HEK293T (cell line): ENCODE measurements around the gene RBKS.

ENCODE experiments used
- CTCF ChIA-PET: fragments of 350-600 bp; formaldehyde crosslinking; extraction: SDS; loops from one replicate; lab custom pipeline; 2021; ENCODE audit warnings: antibody characterized with exemption, inconsistent platforms; lab: Yijun Ruan, JAX
- POLR2A ChIA-PET: fragments of 350-600 bp; formaldehyde crosslinking; extraction: SDS; loops from one replicate; lab custom pipeline; 2020; ENCODE audit warnings: antibody characterized with exemption, inconsistent platforms; lab: Yijun Ruan, JAX
- DNase-seq: peaks from one replicate; pipeline ENCODE4 v3.0.0; 2012; ENCODE audit warnings: mixed read lengths; ENCODE audit errors: extremely low spot score
- ARNT ChIP-seq: fragments of 450-650 bp; IDR thresholded peaks from 2 replicates; pipeline ENCODE4 v1.6.1; 2017; ENCODE audit warnings: mild to moderate bottlenecking
- BHLHE40 ChIP-seq: fragments of 450-650 bp; IDR thresholded peaks from 2 replicates; pipeline ENCODE4 v1.6.1; 2016; ENCODE audit warnings: mild to moderate bottlenecking, moderate library complexity, borderline replicate concordance
- CTBP1 ChIP-seq: fragments of 450-650 bp; IDR thresholded peaks from 2 replicates; pipeline ENCODE4 v1.6.1; 2016; ENCODE audit warnings: borderline replicate concordance
- ELF4 ChIP-seq: fragments of 450-650 bp; IDR thresholded peaks from 2 replicates; pipeline ENCODE4 v1.6.1; 2017; ENCODE audit warnings: antibody characterized with exemption
- FOXA1 ChIP-seq: fragments of 450-650 bp; IDR thresholded peaks from 2 replicates; pipeline ENCODE4 v1.6.1; 2016; ENCODE audit warnings: mild to moderate bottlenecking
- FOXK2 ChIP-seq: fragments of 450-650 bp; IDR thresholded peaks from 2 replicates; pipeline ENCODE4 v1.6.1; 2016; ENCODE audit warnings: mild to moderate bottlenecking
- FOXM1 ChIP-seq: fragments of 450-650 bp; IDR thresholded peaks from 2 replicates; pipeline ENCODE4 v1.6.1; 2017; ENCODE audit warnings: mild to moderate bottlenecking, borderline replicate concordance
- HDGF ChIP-seq: fragments of 450-650 bp; IDR thresholded peaks from 2 replicates; pipeline ENCODE4 v1.6.1; 2017; ENCODE audit warnings: antibody characterized with exemption, borderline replicate concordance
- L3MBTL2 ChIP-seq: fragments of 450-650 bp; conservative IDR thresholded peaks from 2 replicates; pipeline ENCODE4 v1.6.1; 2016; ENCODE audit warnings: mild to moderate bottlenecking
- LEF1 ChIP-seq: fragments of 450-650 bp; IDR thresholded peaks from 2 replicates; pipeline ENCODE4 v1.6.1; 2017; ENCODE audit warnings: mild to moderate bottlenecking, borderline replicate concordance
- NFRKB ChIP-seq: fragments of 450-650 bp; IDR thresholded peaks from 2 replicates; pipeline ENCODE4 v1.6.1; 2016; ENCODE audit warnings: mild to moderate bottlenecking, moderate library complexity
- SP1 ChIP-seq: fragments of 450-650 bp; IDR thresholded peaks from 2 replicates; pipeline ENCODE4 v1.6.1; 2017
- SUZ12 ChIP-seq: fragments of 450-650 bp; IDR thresholded peaks from 2 replicates; pipeline ENCODE4 v1.6.1; 2016; ENCODE audit warnings: mild to moderate bottlenecking
- TARDBP ChIP-seq: fragments of 450-650 bp; IDR thresholded peaks from 2 replicates; pipeline ENCODE4 v1.6.1; 2016
- ZNF384 ChIP-seq: fragments of 450-650 bp; IDR thresholded peaks from 2 replicates; pipeline ENCODE4 v1.6.1; 2016
- TF ChIP-seq, protein P1 (sequence below): fragments of 450-650 bp; IDR thresholded peaks from 2 replicates; pipeline ENCODE4 v1.6.1; 2016

The RBKS gene

DNA sequence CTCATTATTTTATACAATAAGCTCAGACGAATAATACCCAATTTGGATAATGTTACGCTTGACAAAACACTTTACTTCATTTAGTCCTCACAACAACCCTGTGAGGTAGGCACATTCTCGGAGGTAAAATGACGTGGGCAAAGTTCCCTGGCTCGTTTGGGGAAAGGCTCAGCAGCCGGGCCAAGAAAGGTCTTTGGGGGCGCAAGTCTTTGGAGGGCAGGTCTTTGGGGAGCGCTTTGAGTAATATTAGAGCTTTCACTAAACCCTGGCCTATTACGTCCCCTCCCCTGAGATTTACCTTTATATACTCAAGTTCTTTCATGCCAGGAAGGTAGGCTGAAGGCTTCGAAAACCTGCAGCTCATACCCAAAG is 427 bp downstream of the RBKS start:
- CTCF ChIA-PET, result interaction anchor here (0.7 kb wide), 1 partner anchor 26 kb away, joined by 3 read pairs; no protein-coding TSS in a partner anchor
- POLR2A ChIA-PET, result interaction anchor here (0.7 to 1.5 kb wide), 3 partner anchors 10 to 91 kb away, joined by 3 to 5 read pairs (median 3); no protein-coding TSS in a partner anchor
- no peak for DNase-seq
- TF ChIP-seq HDGF (no peak), ELF4 (no peak), FOXM1 (no peak), ZNF384 (no peak), L3MBTL2 (no peak), SUZ12 (no peak), NFRKB (no peak), LEF1 (no peak), CTBP1 (no peak), BHLHE40 (no peak), TARDBP (no peak), FOXK2 (no peak), FOXA1 (no peak)

DNA sequence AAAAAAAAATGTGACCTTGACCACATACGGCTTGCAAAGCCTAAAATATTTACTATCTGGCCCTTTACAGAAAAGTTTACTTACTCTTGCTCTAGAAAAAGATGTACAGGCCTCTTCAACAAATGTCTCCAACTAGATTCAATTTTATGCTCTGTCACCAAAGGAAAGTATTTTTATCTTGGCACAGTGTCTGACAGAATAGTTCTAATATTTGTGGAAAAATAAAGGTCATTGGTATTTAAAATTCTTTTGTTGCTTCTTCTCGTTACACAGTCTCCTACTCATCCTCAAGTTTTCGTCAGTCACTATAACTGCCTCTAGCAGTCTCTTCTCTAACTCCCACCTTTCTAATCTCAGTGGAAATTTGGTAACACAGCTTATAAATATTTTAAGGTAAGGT is 1.4 kb downstream of the RBKS start:
- no peak for DNase-seq
- ChIA-PET POLR2A (no interaction called here), CTCF (no interaction called here)
- TF ChIP-seq ZNF384 (no peak), FOXM1 (no peak), CTBP1 (no peak), SUZ12 (no peak), FOXA1 (no peak), FOXK2 (no peak), BHLHE40 (no peak), ARNT (no peak), HDGF (no peak), ELF4 (no peak), L3MBTL2 (no peak), TARDBP (no peak), NFRKB (no peak), LEF1 (no peak), SP1 (no peak)
- TF ChIP-seq, protein P1, sequence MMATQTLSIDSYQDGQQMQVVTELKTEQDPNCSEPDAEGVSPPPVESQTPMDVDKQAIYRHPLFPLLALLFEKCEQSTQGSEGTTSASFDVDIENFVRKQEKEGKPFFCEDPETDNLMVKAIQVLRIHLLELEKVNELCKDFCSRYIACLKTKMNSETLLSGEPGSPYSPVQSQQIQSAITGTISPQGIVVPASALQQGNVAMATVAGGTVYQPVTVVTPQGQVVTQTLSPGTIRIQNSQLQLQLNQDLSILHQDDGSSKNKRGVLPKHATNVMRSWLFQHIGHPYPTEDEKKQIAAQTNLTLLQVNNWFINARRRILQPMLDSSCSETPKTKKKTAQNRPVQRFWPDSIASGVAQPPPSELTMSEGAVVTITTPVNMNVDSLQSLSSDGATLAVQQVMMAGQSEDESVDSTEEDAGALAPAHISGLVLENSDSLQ, result no peak

DNA sequence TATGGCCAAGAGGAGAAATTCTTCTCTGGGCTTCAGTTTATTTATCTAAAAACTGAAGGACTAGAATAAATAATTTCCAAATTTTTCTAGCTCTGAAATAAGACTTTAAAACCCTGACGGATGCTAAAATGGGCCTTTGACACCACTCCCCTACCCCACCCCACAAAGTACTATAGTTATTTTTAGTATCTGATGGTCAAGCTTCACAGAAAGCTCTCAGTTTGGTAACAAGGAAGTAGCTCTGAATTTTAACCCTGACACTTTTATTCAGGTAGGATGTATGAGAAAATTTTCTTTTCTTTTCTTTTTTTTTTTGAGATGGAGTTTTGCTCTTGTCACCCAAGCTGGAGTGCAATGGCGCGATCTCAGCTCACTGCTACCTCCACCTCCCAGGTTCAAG is 2.4 kb downstream of the RBKS start:
- TF ChIP-seq HDGF (no peak), CTBP1 (no peak), SUZ12 (no peak), BHLHE40 (no peak), FOXM1 (no peak), FOXK2 (no peak), SP1 (no peak), ELF4 (no peak), FOXA1 (no peak), ZNF384 (no peak), LEF1 (no peak), NFRKB (no peak), L3MBTL2 (no peak), ARNT (no peak), TARDBP (no peak)
- TF ChIP-seq, protein P1, result no peak
- POLR2A ChIA-PET, result no interaction called here

DNA sequence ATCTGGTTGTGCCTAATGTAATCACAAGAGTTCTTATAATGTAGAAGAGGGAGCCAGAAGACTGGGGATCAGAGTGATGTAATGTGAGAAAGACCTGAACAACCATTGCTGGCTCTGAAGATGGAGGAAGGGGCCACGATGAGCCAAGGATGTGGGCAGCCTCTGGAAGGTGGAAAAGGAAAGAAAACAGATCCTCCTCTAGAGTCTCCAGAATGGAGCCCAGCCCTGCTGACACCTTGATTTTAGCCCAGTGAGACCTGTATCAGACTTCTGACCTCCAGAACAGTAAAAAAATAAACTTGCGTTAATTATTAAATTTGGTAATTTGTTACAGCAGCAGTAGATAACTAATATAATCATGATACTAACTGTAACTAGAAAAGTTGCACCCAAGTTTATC is 3.1 kb downstream of the RBKS start:
- no peak for DNase-seq
- CTCF ChIA-PET, result interaction anchor here (1.2 kb wide), 1 partner anchor 203 kb away, joined by 3 read pairs; no protein-coding TSS in a partner anchor
- POLR2A ChIA-PET, result no interaction called here

More for the DNA sequence above, 2.4 kb downstream of the RBKS start:
- CTCF ChIA-PET, result no interaction called here
- no peak for DNase-seq

DNA sequence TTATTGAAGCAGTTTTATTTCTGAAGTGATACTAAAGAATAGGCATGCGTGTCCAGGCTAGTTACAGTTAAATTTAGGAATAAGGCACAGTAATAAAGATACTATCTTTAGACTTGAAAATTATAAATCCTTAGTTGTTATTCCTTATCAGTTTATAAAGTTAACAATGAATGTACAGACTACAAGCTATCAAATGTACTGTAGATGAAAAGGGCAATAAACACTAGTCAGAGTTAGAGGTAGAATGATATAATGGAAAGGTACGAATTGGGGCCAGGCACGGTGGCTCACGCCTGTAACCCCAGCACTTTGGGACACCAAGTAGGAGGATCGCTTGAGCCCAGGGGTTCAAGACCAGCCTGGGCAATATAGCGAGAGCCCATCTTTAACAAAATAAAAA is 3.9 kb downstream of the RBKS start:
- POLR2A ChIA-PET, result no interaction called here
- CTCF ChIA-PET, result interaction anchor here (1.2 kb wide), 1 partner anchor 203 kb away, joined by 3 read pairs; no protein-coding TSS in a partner anchor
- DNase-seq, result no peak
- TF ChIP-seq HDGF (no peak), FOXM1 (no peak), SP1 (no peak), NFRKB (no peak), BHLHE40 (no peak), ARNT (no peak), SUZ12 (no peak)
- TF ChIP-seq, protein P1, result no peak

More for the DNA sequence above, 3.1 kb downstream of the RBKS start:
- TF ChIP-seq FOXM1 (no peak), FOXA1 (no peak), L3MBTL2 (no peak), SP1 (no peak), HDGF (no peak), SUZ12 (no peak), ARNT (no peak), NFRKB (no peak), ZNF384 (no peak), ELF4 (no peak)

DNA sequence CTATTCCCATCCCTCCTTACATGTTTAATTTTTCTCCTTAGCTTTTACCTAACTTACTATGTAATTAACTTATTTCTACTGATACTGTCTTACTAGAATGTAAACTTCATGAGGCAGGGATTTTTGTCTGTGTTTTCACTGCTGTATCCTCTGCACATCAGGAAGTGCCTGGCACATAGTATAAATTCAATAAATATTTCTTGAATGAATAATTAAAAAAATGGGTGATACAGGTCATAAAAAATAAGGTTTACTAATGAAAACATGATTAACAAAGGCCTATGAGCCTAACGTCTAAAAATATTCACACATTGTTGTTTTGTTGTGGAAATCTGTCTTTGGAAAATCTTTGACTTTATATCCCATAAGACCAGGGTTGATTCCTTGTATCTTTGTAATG is 4.5 kb downstream of the RBKS start:
- no peak for DNase-seq
- no peak for TF ChIP-seq FOXA1
- ChIA-PET POLR2A (no interaction called here), CTCF (no interaction called here)
